Natural killer cell (primary cell): ENCODE measurements around the gene NSD1. TPM values are rescaled to one million over a fixed set of nuclear protein-coding genes. Genes with fewer than 3 reads are reported as not detected.
A peak's percentile ranks its signal among the peaks of the same experiment; 100 is the strongest.

ENCODE experiments used
- ATAC-seq, 3 donors: fragments of 150-1000 bp in 2 of 3; fragments of 200-7000 bp in 1 of 3; cut with Tn5 transposase; 1 replicate in 1 of 3; 2 replicates in 2 of 3; pipeline ENCODE4 v1.10.0; 2021; ENCODE audit warnings: mild to moderate bottlenecking in 2 of 3, moderate library complexity in 2 of 3
- DNase-seq, 2 donors: peaks; one replicate each; pipeline versions ENCODE4 v3.0.0 to v3.0.0-alpha.2; 2013 to 2021; ENCODE audit warnings: mixed read lengths in 1 of 2
- H3K27ac ChIP-seq: one replicate; pipeline ENCODE4 v1.5.1; 2013; ENCODE audit warnings: mild to moderate bottlenecking, low read length
- H3K27me3 ChIP-seq: one replicate; pipeline ENCODE4 v1.6.1; 2013; ENCODE audit warnings: low read length; ENCODE audit not compliant: control insufficient read depth, insufficient read depth
- H3K36me3 ChIP-seq: one replicate; pipeline ENCODE4 v1.6.1; 2013; ENCODE audit warnings: low read length; ENCODE audit not compliant: control insufficient read depth, insufficient read depth
- H3K4me1 ChIP-seq: one replicate; pipeline ENCODE4 v1.6.1; 2013; ENCODE audit warnings: low read length; ENCODE audit not compliant: control insufficient read depth, insufficient read depth
- H3K4me3 ChIP-seq: one replicate; pipeline ENCODE4 v1.5.1; 2013; ENCODE audit warnings: low read length
- H3K9me3 ChIP-seq: one replicate; pipeline ENCODE4 v1.6.1; 2013; ENCODE audit warnings: low read length; ENCODE audit not compliant: control insufficient read depth, insufficient read depth
- H3K27ac Mint-ChIP-seq, 2 donors: one replicate each; pipeline ENCODE4 v1.8.0; 2022; ENCODE audit warnings: mild to moderate bottlenecking in 2 of 2, mixed read lengths in 2 of 2, moderate library complexity in 1 of 2
- H3K27me3 Mint-ChIP-seq, 2 donors: one replicate each; pipeline ENCODE4 v1.8.0; 2022; ENCODE audit warnings: low read depth in 2 of 2, mixed read lengths in 2 of 2
- H3K36me3 Mint-ChIP-seq: one replicate; pipeline ENCODE4 v1.8.0; 2022; ENCODE audit warnings: mixed read lengths
- H3K4me1 Mint-ChIP-seq, 2 donors: one replicate each; pipeline ENCODE4 v1.8.0; 2022; ENCODE audit warnings: mixed read lengths in 2 of 2
- H3K4me3 Mint-ChIP-seq: one replicate; pipeline ENCODE4 v1.8.0; 2022; ENCODE audit warnings: mild to moderate bottlenecking, moderate library complexity, mixed read lengths
- H3K9me3 Mint-ChIP-seq, 2 donors: one replicate each; pipeline ENCODE4 v1.8.0; 2022; ENCODE audit warnings: mixed read lengths in 2 of 2
- CTCF ChIP-seq: fragments of 200-600 bp; IDR thresholded peaks from one replicate; pipeline ENCODE4 v1.8.0; 2022; ENCODE audit warnings: antibody characterized with exemption
- WGBS: methylation state at CpG from one replicate; pipeline ENCODE4 v1.1.7; 2013; ENCODE audit warnings: missing lambda C conversion rate; ENCODE audit not compliant: insufficient coverage; 5-methylcytosine and 5-hydroxymethylcytosine counted together
- intact Hi-C: fragments of 100-400 bp; cut with micrococcal nuclease; formaldehyde crosslinking; loops from one replicate; pipeline ENCODE4 v1.14.2; 2022
- total RNA-seq, 4 donors: library from RNA; stranded (reverse); fragments of 120-200 nt in 1 of 4; gene quantifications; one replicate each; pipeline versions ENCODE4 v1.2.3 to v1.2.4, GENCODE V29; 2013 to 2022

Gene NSD1
- total RNA-seq, 3 donors from 2014 or later (not counting 1 experiment from before 2014, with no cell fraction given) = 117 to 147 (median 143) TPM

GRCh38 chr5:177103523-177104253 is 29.9 kb upstream of the NSD1 start:
- Mint-ChIP-seq H3K36me3 (no peaks in the 10 kb centered on the region), H3K9me3 (no peaks in the 10 kb centered on the region), H3K4me3 (no peak overlapping the region), H3K4me1 (no peaks in the 10 kb centered on the region), H3K27ac (no peak overlapping the region), H3K27me3 (no peaks in the 10 kb centered on the region)
- Histone ChIP-seq H3K9me3 (no peaks in the 10 kb centered on the region), H3K27me3 (no peaks in the 10 kb centered on the region), H3K4me1 (no peaks in the 10 kb centered on the region), H3K4me3 (no peak overlapping the region), H3K36me3 (no peaks in the 10 kb centered on the region), H3K27ac (no peak overlapping the region)
- no peak for TF ChIP-seq CTCF
- 67% methylated on average over 9 of the region's 9 CpGs for WGBS
- intact Hi-C loops = no loop called here
- no peak for DNase-seq
- ATAC-seq = peak in 1 of 3 donors; percentile 16

- Mint-ChIP-seq H3K4me1 (no peaks in the 10 kb centered on the region), H3K9me3 (no peaks in the 10 kb centered on the region), H3K36me3 (no peaks in the 10 kb centered on the region), H3K27me3 (peaks cover 0 to 2% of the 10 kb centered on the region in 2 donors), H3K27ac (no peak overlapping the region), H3K4me3 (no peak overlapping the region)
- Histone ChIP-seq H3K27ac (no peak overlapping the region), H3K36me3 (no peaks in the 10 kb centered on the region), H3K9me3 (no peaks in the 10 kb centered on the region), H3K4me1 (no peaks in the 10 kb centered on the region), H3K4me3 (no peak overlapping the region), H3K27me3 (no peaks in the 10 kb centered on the region)
- no peak for TF ChIP-seq CTCF
- intact Hi-C loops = no loop called here
- WGBS = 89% methylated on average over 20 of the region's 24 CpGs
- DNase-seq = no peak
- ATAC-seq = no peak
Measured at GRCh38 chr5:177105691-177106476, 27.7 kb upstream of the NSD1 start.

GRCh38 chr5:177107159-177107558 is 26.4 kb upstream of the NSD1 start:
- H3K27me3 ChIP-seq = no peaks in the 10 kb centered on the region
- Mint-ChIP-seq H3K4me1 (peaks cover 0 to 6% of the 10 kb centered on the region in 2 donors), H3K36me3 (no peaks in the 10 kb centered on the region), H3K27ac (no peak overlapping the region), H3K4me3 (no peak overlapping the region), H3K9me3 (no peaks in the 10 kb centered on the region), H3K27me3 (peaks cover 0 to 2% of the 10 kb centered on the region in 2 donors)
- no peaks in the 10 kb centered on the region for H3K4me1 ChIP-seq
- no peak for ATAC-seq
- TF ChIP-seq CTCF = no peak
- intact Hi-C loops = no loop called here
- H3K9me3 ChIP-seq = no peaks in the 10 kb centered on the region
- DNase-seq = no peak
- H3K4me3 ChIP-seq = no peak overlapping the region
- WGBS = 80% methylated on average over 4 of the region's 4 CpGs
- no peaks in the 10 kb centered on the region for H3K36me3 ChIP-seq
- H3K27ac ChIP-seq = no peak overlapping the region
